HEK293T (cell line): ENCODE measurements around the gene TLK1.
A peak's percentile ranks its signal among the peaks of the same experiment; 100 is the strongest.

ENCODE experiments used
- CTCF ChIA-PET: fragments of 350-600 bp; formaldehyde crosslinking; extraction: SDS; loops from one replicate; lab custom pipeline; 2021; ENCODE audit warnings: antibody characterized with exemption, inconsistent platforms; lab: Yijun Ruan, JAX
- POLR2A ChIA-PET: fragments of 350-600 bp; formaldehyde crosslinking; extraction: SDS; loops from one replicate; lab custom pipeline; 2020; ENCODE audit warnings: antibody characterized with exemption, inconsistent platforms; lab: Yijun Ruan, JAX
- DNase-seq: peaks from one replicate; pipeline ENCODE4 v3.0.0; 2012; ENCODE audit warnings: mixed read lengths; ENCODE audit errors: extremely low spot score
- ARNT ChIP-seq: fragments of 450-650 bp; IDR thresholded peaks from 2 replicates; pipeline ENCODE4 v1.6.1; 2017; ENCODE audit warnings: mild to moderate bottlenecking
- BHLHE40 ChIP-seq: fragments of 450-650 bp; IDR thresholded peaks from 2 replicates; pipeline ENCODE4 v1.6.1; 2016; ENCODE audit warnings: mild to moderate bottlenecking, moderate library complexity, borderline replicate concordance
- CTBP1 ChIP-seq: fragments of 450-650 bp; IDR thresholded peaks from 2 replicates; pipeline ENCODE4 v1.6.1; 2016; ENCODE audit warnings: borderline replicate concordance
- ELF4 ChIP-seq: fragments of 450-650 bp; IDR thresholded peaks from 2 replicates; pipeline ENCODE4 v1.6.1; 2017; ENCODE audit warnings: antibody characterized with exemption
- FOXA1 ChIP-seq: fragments of 450-650 bp; IDR thresholded peaks from 2 replicates; pipeline ENCODE4 v1.6.1; 2016; ENCODE audit warnings: mild to moderate bottlenecking
- FOXK2 ChIP-seq: fragments of 450-650 bp; IDR thresholded peaks from 2 replicates; pipeline ENCODE4 v1.6.1; 2016; ENCODE audit warnings: mild to moderate bottlenecking
- FOXM1 ChIP-seq: fragments of 450-650 bp; IDR thresholded peaks from 2 replicates; pipeline ENCODE4 v1.6.1; 2017; ENCODE audit warnings: mild to moderate bottlenecking, borderline replicate concordance
- HDGF ChIP-seq: fragments of 450-650 bp; IDR thresholded peaks from 2 replicates; pipeline ENCODE4 v1.6.1; 2017; ENCODE audit warnings: antibody characterized with exemption, borderline replicate concordance
- L3MBTL2 ChIP-seq: fragments of 450-650 bp; conservative IDR thresholded peaks from 2 replicates; pipeline ENCODE4 v1.6.1; 2016; ENCODE audit warnings: mild to moderate bottlenecking
- LEF1 ChIP-seq: fragments of 450-650 bp; IDR thresholded peaks from 2 replicates; pipeline ENCODE4 v1.6.1; 2017; ENCODE audit warnings: mild to moderate bottlenecking, borderline replicate concordance
- NFRKB ChIP-seq: fragments of 450-650 bp; IDR thresholded peaks from 2 replicates; pipeline ENCODE4 v1.6.1; 2016; ENCODE audit warnings: mild to moderate bottlenecking, moderate library complexity
- PKNOX1 ChIP-seq: fragments of 450-650 bp; IDR thresholded peaks from 2 replicates; pipeline ENCODE4 v1.6.1; 2016
- SP1 ChIP-seq: fragments of 450-650 bp; IDR thresholded peaks from 2 replicates; pipeline ENCODE4 v1.6.1; 2017
- SUZ12 ChIP-seq: fragments of 450-650 bp; IDR thresholded peaks from 2 replicates; pipeline ENCODE4 v1.6.1; 2016; ENCODE audit warnings: mild to moderate bottlenecking
- TARDBP ChIP-seq: fragments of 450-650 bp; IDR thresholded peaks from 2 replicates; pipeline ENCODE4 v1.6.1; 2016
- ZNF384 ChIP-seq: fragments of 450-650 bp; IDR thresholded peaks from 2 replicates; pipeline ENCODE4 v1.6.1; 2016

TLK1 gene

GRCh38 chr2:171149986-171150693 is 10.6 kb downstream of the TLK1 start:
- no peak for DNase-seq
- CTCF ChIA-PET = no interaction called here
- POLR2A ChIA-PET = interaction anchor here (0.7 kb wide), 1 partner anchor 9 kb away, joined by 3 read pairs; no protein-coding TSS in a partner anchor
- TF ChIP-seq ELF4 (no peak), ZNF384 (no peak), BHLHE40 (no peak), L3MBTL2 (no peak), SUZ12 (no peak), TARDBP (no peak)

GRCh38 chr2:171149171-171149938 is 11.3 kb downstream of the TLK1 start:
- CTCF ChIA-PET = no interaction called here
- TF ChIP-seq ZNF384 = no peak
- TF ChIP-seq FOXK2 = no peak
- TF ChIP-seq ARNT = no peak
- no peak for TF ChIP-seq SUZ12
- no peak for TF ChIP-seq BHLHE40
- no peak for TF ChIP-seq FOXA1
- TF ChIP-seq ELF4 = no peak
- TF ChIP-seq LEF1 = no peak
- no peak for TF ChIP-seq SP1
- no peak for TF ChIP-seq HDGF
- no peak for TF ChIP-seq PKNOX1
- no peak for TF ChIP-seq TARDBP
- POLR2A ChIA-PET = no interaction called here
- no peak for DNase-seq

- CTCF ChIA-PET = interaction anchor here (0.7 kb wide), 1 partner anchor 61 kb away, joined by 3 read pairs; no protein-coding TSS in a partner anchor
- POLR2A ChIA-PET = interaction anchor here (0.6 kb wide), 1 partner anchor 95 kb away, joined by 4 read pairs; no protein-coding TSS in a partner anchor
- no peak for TF ChIP-seq ZNF384
- TF ChIP-seq FOXK2 = no peak
- no peak for TF ChIP-seq ARNT
- no peak for TF ChIP-seq HDGF
- TF ChIP-seq BHLHE40 = no peak
- TF ChIP-seq SP1 = no peak
- TF ChIP-seq FOXA1 = no peak
- no peak for TF ChIP-seq PKNOX1
- no peak for TF ChIP-seq NFRKB
- TF ChIP-seq FOXM1 = no peak
- no peak for TF ChIP-seq L3MBTL2
- no peak for TF ChIP-seq LEF1
- no peak for TF ChIP-seq ELF4
- no peak for TF ChIP-seq TARDBP
- no peak for TF ChIP-seq SUZ12
- TF ChIP-seq CTBP1 = no peak
- no peak for DNase-seq
Measured at GRCh38 chr2:171147081-171147480, 13.6 kb downstream of the TLK1 start.

- no peak for DNase-seq
- ChIA-PET CTCF (interaction anchor here (0.7 kb wide), 1 partner anchor 60 kb away, joined by 3 read pairs; no protein-coding TSS in a partner anchor), POLR2A (interaction anchor here (0.6 kb wide), 1 partner anchor 95 kb away, joined by 4 read pairs; no protein-coding TSS in a partner anchor)
- no peak for TF ChIP-seq ELF4
- no peak for TF ChIP-seq HDGF
- no peak for TF ChIP-seq FOXK2
- TF ChIP-seq PKNOX1 = no peak
- TF ChIP-seq L3MBTL2 = no peak
Measured at GRCh38 chr2:171146633-171147032, 14.1 kb downstream of the TLK1 start.

- no peak for DNase-seq
- no peak for TF ChIP-seq NFRKB
- no peak for TF ChIP-seq FOXM1
- no peak for TF ChIP-seq LEF1
- no peak for TF ChIP-seq ZNF384
- TF ChIP-seq FOXA1 = no peak
- TF ChIP-seq BHLHE40 = no peak
- no peak for TF ChIP-seq SUZ12
- no peak for TF ChIP-seq CTBP1
- no peak for TF ChIP-seq ARNT
- TF ChIP-seq L3MBTL2 = no peak
- TF ChIP-seq HDGF = no peak
- no peak for TF ChIP-seq SP1
- no peak for TF ChIP-seq ELF4
- no peak for TF ChIP-seq TARDBP
- CTCF ChIA-PET = no interaction called here
- POLR2A ChIA-PET = no interaction called here
Measured at GRCh38 chr2:171146071-171146470, 14.6 kb downstream of the TLK1 start.

- DNase-seq = no peak
Measured at GRCh38 chr2:171143670-171144062, 17.0 kb downstream of the TLK1 start.

More at GRCh38 chr2:171143670-171144062, 17.0 kb downstream of the TLK1 start:
- TF ChIP-seq LEF1 = no peak
- 0 out of 2 replicates have a peak, but pooled peaks have one; percentile 3 for TF ChIP-seq ZNF384
- TF ChIP-seq SP1 = no peak
- no peak for TF ChIP-seq PKNOX1
- POLR2A ChIA-PET = no interaction called here
- CTCF ChIA-PET = no interaction called here
